Ovary (tissue), 9 donors: Measurements from ENCODE around the gene BRICD5. TPM values are rescaled to one million over a fixed set of nuclear protein-coding genes. Genes with fewer than 3 reads are reported as not detected.

Experiments
- DNase-seq, 5 donors: peaks; one replicate each; pipeline ENCODE4 v3.0.0-alpha.2; 2019 to 2020
- H3K27ac ChIP-seq, 2 donors: fragments of 200-600 bp; one replicate each; pipeline versions ENCODE4 v1.5.1 to v1.8.0; 2019 to 2022
- H3K27me3 ChIP-seq: fragments of 200-600 bp; one replicate; pipeline ENCODE4 v1.8.0; 2022
- H3K36me3 ChIP-seq: fragments of 200-600 bp; sonication (generic); one replicate; pipeline ENCODE4 v1.5.1; 2019
- H3K4me1 ChIP-seq: one replicate; pipeline ENCODE4 v1.8.1; 2013; ENCODE audit warnings: mild to moderate bottlenecking, moderate library complexity; ENCODE audit not compliant: insufficient read depth
- H3K4me3 ChIP-seq: fragments of 200-600 bp; sonication (generic); one replicate; pipeline ENCODE4 v1.5.1; 2017
- H3K9me3 ChIP-seq, 2 donors: fragments of 200-600 bp in 1 of 2; sonication (generic) in 1 of 2; one replicate each; pipeline versions ENCODE4 v1.5.1 to v1.8.1; 2013 to 2019; ENCODE audit warnings: mild to moderate bottlenecking in 1 of 2, moderate library complexity in 1 of 2
- CTCF ChIP-seq, 3 donors: fragments of 450-650 bp in 2 of 3; fragments of 200-600 bp in 1 of 3; IDR thresholded peaks; one replicate each; pipeline versions ENCODE4 v1.5.1 to v1.8.0; 2016 to 2022; ENCODE audit warnings: antibody characterized with exemption in 3 of 3, mild to moderate bottlenecking in 1 of 3
- EP300 ChIP-seq: sonication (generic); formaldehyde crosslinking; IDR thresholded peaks from one replicate; pipeline ENCODE4 v1.6.1; 2017; ENCODE audit warnings: antibody characterized with exemption
- POLR2A ChIP-seq: fragments of 450-650 bp; IDR thresholded peaks from one replicate; pipeline ENCODE4 v1.6.1; 2017; ENCODE audit warnings: antibody characterized with exemption, mild to moderate bottlenecking, moderate library complexity
- WGBS, 3 donors: extraction: QIAGEN DNeasy Blood & Tissue Kit in 1 of 3; methylation state at CpG; one replicate each; pipeline versions ENCODE4 v1.1.5 to v1.1.7; 2013 to 2017; 5-methylcytosine and 5-hydroxymethylcytosine counted together
- intact Hi-C, 4 donors: fragments of 100-400 bp; cut with DNase I; formaldehyde crosslinking; loops; one replicate each; pipeline versions ENCODE4 v1.11.0 to v1.15.1; 2022 to 2023
- polyA plus RNA-seq, 2 donors: library from polyadenylated mRNA; stranded (reverse); fragments of 200-250 nt in 1 of 2; fragments of 350-450 nt in 1 of 2; fragmentation: Illumina TruSeq in 1 of 2; extraction: RNeasy Lipid Tissue Mini Kit (QIAGEN cat#74804) in 1 of 2; gene quantifications; one replicate each; pipeline ENCODE4 v1.2.3, GENCODE V29; 2013 to 2014
- total RNA-seq, 7 donors: library from RNA; depleted of rRNA in 2 of 7; stranded (reverse); fragments of >200 nt in 2 of 7; fragmentation: NEBNext Ultra II Directional in 3 of 7; extraction: Animal tissue kit (Norgen Biotek cat#: 25700) in 3 of 7; gene quantifications; one replicate each; pipeline versions ENCODE4 v1.1.0 to v1.2.4, GENCODE V29; 2016 to 2023
- donor health status: DM: no; HTN: no; CAD: no; lungs with moderate emphysema.
- donor health status: DM: no; HTN: no; CAD: no.
- donor health status: Bipolar disorder and iron deficiency.
- donor health status: DM: yes; HTN: yes; CAD: no.
- donor health status: DM: no; HTN: no; CAD: no.
- donor health status: DM: yes; HTN: yes; CAD: no.

The BRICD5 gene
- total and polyA plus RNA-seq, 9 donors, result 0.37 to 8.3 (median 6.2) TPM

GRCh38 chr16:2256531-2257140 lies 46.0 kb upstream of the BRICD5 start:
- Histone ChIP-seq H3K9me3 (no peaks in the 10 kb centered on the region), H3K4me1 (peaks cover 1% of the 10 kb centered on the region), H3K36me3 (no peaks in the 10 kb centered on the region), H3K27ac (no peak overlapping the region), H3K27me3 (no peaks in the 10 kb centered on the region), H3K4me3 (no peak overlapping the region)
- no peak for DNase-seq
- 81 to 85% (median 84%) methylated on average over 12 of the region's 12 CpGs for WGBS, 3 donors
- no peak for TF ChIP-seq EP300
- TF ChIP-seq POLR2A, result no peak
- no peak for TF ChIP-seq CTCF (IDR thresholded peaks at IDR 0.05)
- intact Hi-C loops, result loop anchor here in 1 of 4 donors (10.0 kb wide), 1 partner anchor 102 kb away; the partner anchor contains the start of gene TRAF7

- no peaks in the 10 kb centered on the region for H3K27me3 ChIP-seq
- H3K9me3 ChIP-seq, result no peaks in the 10 kb centered on the region
- no peak overlapping the region for H3K4me3 ChIP-seq
- H3K36me3 ChIP-seq, result no peaks in the 10 kb centered on the region
- DNase-seq, result no peak
- H3K27ac ChIP-seq, result no peak overlapping the region
- 75 to 85% (median 76%) methylated on average over 11 of the region's 11 CpGs for WGBS, 3 donors
- intact Hi-C loops, result loop anchor here in 1 of 4 donors (10.0 kb wide), 1 partner anchor 98 kb away; the partner anchor contains the start of gene TRAF7
- H3K4me1 ChIP-seq, result peaks cover 2% of the 10 kb centered on the region
- TF ChIP-seq EP300 (no peak), CTCF (IDR thresholded peaks at IDR 0.05) (no peak), POLR2A (no peak)
These were observed 42.6 kb upstream of the BRICD5 start for GRCh38 chr16:2253293-2253692.

DNA sequence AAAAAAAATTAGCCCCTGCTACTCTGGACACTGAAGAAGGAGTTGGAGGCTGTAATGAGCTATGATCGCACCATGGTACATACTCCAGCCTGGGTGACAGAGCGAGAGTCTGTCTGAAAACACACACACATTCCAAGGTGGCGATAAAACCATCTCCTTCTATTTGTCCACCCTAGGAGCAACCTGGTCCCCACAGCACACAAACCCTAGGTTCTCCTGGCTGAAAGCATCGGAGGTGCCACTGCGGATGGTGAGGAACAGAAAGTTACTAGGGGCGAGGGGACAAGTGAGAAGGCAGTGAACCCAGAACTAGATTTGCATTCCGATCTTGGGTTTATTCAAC lies 42.1 kb upstream of the BRICD5 start:
- DNase-seq, result no peak
- no peaks in the 10 kb centered on the region for H3K36me3 ChIP-seq
- WGBS, 3 donors, result 94 to 96% (median 95%) methylated on average over 7 of the region's 7 CpGs
- no peak overlapping the region for H3K27ac ChIP-seq
- H3K9me3 ChIP-seq, result no peaks in the 10 kb centered on the region
- TF ChIP-seq POLR2A (no peak), EP300 (no peak), CTCF (IDR thresholded peaks at IDR 0.05) (no peak)
- intact Hi-C loops, result loop anchor here in 1 of 4 donors (10.0 kb wide), 1 partner anchor 98 kb away; the partner anchor contains the start of gene TRAF7
- H3K27me3 ChIP-seq, result no peaks in the 10 kb centered on the region
- H3K4me1 ChIP-seq, result peaks cover 2% of the 10 kb centered on the region
- no peak overlapping the region for H3K4me3 ChIP-seq

GRCh38 chr16:2251296-2252111 lies 40.8 kb upstream of the BRICD5 start, which contains the start of gene ECI1:
Gene ECI1, minus strand, starts transcription at chr16:2251587. Its CDS starts 21 bp downstream, at chr16:2251566.
- Histone ChIP-seq H3K27me3 (no peaks in the 10 kb centered on the region), H3K36me3 (no peaks in the 10 kb centered on the region), H3K9me3 (no peaks in the 10 kb centered on the region), H3K4me1 (peaks cover 2% of the 10 kb centered on the region), H3K27ac (peak within 1 kb of the TSS; percentile 77 to 78), H3K4me3 (peak within 1 kb of the TSS; percentile 46)
- TF ChIP-seq POLR2A (peak; percentile 68), EP300 (no peak), CTCF (IDR thresholded peaks at IDR 0.05) (peak; percentile 74 to 95 (median 86))
- intact Hi-C loops, result loop anchor here in 1 of 4 donors (10.0 kb wide), 1 partner anchor 97 kb away; the partner anchor contains the start of gene TRAF7
- 1 to 3% (median 3%) methylated on average over 43 to 88 of the region's 88 CpGs for WGBS, 3 donors
- peak; percentile 96 to 98 (median 97) for DNase-seq
